HEK293T (cell line): ENCODE results near the gene LAMC1.

Experiments
- FOXK2 ChIP-seq: fragments of 450-650 bp; IDR thresholded peaks from 2 replicates; pipeline ENCODE4 v1.6.1; 2016; ENCODE audit warnings: mild to moderate bottlenecking
- FOXM1 ChIP-seq: fragments of 450-650 bp; IDR thresholded peaks from 2 replicates; pipeline ENCODE4 v1.6.1; 2017; ENCODE audit warnings: mild to moderate bottlenecking, borderline replicate concordance
- SP1 ChIP-seq: fragments of 450-650 bp; IDR thresholded peaks from 2 replicates; pipeline ENCODE4 v1.6.1; 2017
- SUZ12 ChIP-seq: fragments of 450-650 bp; IDR thresholded peaks from 2 replicates; pipeline ENCODE4 v1.6.1; 2016; ENCODE audit warnings: mild to moderate bottlenecking

DNA sequence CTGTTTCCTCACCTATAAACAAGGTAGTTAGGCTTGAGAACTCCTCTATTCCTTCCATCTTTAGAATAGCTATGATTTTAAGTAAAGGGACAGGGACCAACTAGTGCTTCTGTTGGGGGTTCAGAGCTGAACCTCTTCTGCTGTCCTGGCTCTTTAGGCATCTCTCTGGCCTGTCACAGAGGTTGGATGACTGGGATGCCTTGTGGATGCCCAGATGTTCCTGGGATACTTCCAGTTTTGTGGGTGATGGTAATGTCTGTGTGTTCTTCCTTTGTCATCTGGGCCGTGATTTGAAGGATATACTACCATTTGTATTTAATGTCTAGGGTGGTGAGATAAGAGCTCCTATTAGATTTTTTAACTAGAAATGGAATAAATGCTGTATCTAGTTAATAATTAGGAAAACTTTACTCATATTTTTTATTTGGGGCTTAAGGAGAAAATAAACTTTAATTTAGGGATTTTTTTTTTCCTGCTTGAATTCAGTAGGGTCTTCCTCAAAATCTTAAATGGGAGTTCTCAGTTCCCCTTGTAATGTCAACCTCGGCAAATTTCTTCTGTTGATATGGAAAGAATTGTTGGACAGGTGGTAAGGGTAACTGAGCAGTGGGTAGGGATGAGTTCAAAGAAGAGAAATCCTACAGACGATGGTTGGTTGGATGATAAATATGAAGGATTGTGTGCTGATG is 47.2 kb downstream of the LAMC1 start:
- TF ChIP-seq SP1: no peak
- no peak for TF ChIP-seq FOXM1
- no peak for TF ChIP-seq SUZ12
- no peak for TF ChIP-seq FOXK2
